Measurements from ENCODE around the gene OR2D3.
A peak's percentile ranks its signal among the peaks of the same experiment; 100 is the strongest.
"Not testable (repeated sequence)": the region's sequence is repeated elsewhere in the genome, so short reads cannot be mapped to it uniquely, and the experiment has no call there.

The OR2D3 gene, protein sequence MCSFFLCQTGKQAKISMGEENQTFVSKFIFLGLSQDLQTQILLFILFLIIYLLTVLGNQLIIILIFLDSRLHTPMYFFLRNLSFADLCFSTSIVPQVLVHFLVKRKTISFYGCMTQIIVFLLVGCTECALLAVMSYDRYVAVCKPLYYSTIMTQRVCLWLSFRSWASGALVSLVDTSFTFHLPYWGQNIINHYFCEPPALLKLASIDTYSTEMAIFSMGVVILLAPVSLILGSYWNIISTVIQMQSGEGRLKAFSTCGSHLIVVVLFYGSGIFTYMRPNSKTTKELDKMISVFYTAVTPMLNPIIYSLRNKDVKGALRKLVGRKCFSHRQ

DNA sequence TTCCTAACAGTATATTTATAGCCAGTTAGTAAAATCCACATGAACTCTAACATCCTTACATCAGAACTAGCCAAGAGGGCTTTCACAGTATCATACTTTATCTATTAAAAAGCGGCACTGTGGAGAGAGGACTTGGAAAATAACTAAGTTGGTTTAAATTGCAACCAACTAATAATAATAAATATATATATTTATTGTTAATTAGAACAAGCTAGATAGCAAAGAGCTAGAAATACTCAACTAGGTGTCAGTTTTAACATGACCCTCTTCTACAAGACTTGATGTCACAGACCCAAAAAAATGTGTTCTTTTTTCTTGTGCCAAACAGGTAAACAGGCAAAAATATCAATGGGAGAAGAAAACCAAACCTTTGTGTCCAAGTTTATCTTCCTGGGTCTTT lies at the start of gene OR2D3:
TSS of gene OR2D3 (plus strand) at position 301 of the 400 bp plus-strand sequence. CDS start at position 301, 0 bp downstream.
- DNase-seq: no peak

DNA sequence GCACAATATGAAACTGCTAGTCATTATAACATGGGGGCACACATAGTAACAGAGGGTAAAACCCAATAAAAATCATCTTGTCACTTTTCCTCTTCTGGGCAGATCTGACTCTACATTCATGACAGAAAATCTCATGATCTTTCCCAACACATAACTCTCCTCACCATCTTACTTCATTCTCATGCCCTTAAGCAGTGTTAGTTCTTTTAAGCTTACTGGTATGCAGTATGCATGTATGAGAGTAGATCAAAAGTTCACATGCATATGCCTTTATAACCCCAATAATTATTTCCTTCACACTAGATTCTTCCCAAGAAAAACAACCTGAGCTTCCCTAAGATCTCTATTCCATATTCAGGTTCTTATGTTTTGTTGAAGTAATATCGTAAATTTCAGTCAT lies 49.5 kb upstream of the OR2D3 start:
- no peak for DNase-seq

DNA sequence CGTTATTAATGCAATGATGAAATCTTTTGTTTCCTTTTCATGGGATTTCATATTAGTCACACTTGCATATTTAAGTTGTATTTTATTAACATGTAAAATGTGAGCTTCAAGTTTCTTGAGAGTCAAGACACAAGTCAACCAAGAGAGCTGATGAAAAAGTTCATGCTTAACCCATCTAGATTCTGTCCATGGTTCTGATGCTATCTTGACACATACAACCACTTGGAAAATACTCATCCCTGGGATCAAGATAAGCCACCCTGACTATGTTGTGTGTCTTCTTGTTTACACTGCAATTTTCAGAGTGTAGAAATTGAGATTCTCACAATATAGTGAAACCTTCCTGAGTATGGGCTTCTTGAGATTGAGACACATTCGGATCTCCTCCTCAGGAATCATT lies 45.0 kb upstream of the OR2D3 start:
- no peak for DNase-seq

DNA sequence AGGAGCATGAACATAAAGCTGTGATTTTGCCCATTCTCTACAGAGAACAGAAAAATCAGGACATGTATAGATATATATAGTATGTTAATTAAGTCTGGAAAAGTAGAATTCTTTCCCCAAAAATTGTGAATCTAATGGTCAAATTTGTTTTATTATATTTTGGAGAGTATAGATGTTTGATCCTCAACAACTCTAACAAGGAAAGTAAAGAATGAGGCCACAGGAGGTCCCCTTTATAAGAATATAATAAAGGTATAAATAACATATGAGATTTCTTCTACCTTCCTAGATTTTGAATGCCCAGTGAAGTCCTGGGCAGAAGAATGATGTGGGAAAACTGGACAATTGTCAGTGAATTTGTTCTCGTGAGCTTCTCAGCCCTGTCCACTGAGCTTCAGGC lies 44.5 kb upstream of the OR2D3 start, which contains the start of gene OR10A4:
TSS of gene OR10A4 (plus strand) at position 301 of the 400 bp plus-strand sequence. CDS start at position 324, 23 bp downstream.
- no peak for DNase-seq

DNA sequence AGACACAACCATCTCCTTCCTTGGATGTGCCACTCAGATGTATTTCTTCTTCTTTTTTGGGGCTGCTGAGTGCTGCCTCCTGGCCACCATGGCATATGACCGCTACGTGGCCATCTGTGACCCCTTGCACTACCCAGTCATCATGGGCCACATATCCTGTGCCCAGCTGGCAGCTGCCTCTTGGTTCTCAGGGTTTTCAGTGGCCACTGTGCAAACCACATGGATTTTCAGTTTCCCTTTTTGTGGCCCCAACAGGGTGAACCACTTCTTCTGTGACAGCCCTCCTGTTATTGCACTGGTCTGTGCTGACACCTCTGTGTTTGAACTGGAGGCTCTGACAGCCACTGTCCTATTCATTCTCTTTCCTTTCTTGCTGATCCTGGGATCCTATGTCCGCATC lies 43.9 kb upstream of the OR2D3 start:
- no peak for DNase-seq

DNA sequence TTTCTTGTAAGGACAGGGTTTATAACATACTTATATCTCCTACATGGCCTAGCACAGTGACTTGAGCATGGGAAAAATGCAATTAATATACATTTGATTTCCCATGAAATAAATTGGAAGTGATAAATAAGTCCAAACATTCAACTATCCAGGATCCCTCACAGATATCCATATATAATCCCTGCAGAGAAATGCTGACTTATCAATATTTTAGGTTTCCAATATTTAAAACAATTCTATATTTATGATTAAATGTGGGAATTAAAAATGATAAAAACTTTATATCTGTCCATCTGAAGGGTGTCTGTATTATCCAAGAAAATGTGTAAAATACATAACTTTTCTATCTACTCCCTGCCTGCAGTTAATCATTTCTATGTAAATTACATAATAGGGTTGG lies 38.1 kb upstream of the OR2D3 start:
- DNase-seq: no peak

DNA sequence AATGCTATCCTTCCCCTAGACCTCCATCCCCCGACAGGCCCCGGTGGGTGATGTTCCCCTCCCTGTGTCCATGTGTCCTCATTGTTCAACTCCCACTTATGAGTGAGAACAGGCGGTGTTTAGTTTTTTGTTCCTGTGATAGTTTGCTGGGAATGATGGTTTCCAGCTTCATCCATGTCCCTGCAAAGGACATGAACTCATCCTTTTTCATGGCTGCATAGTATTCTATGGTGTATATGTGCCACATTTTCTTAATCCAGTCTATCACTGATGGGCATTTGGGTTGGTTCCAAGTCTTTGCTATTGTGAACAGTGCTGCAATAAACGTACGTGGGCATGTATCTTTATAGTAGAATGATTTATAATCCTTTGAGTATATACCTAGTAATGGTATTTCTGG lies 33.1 kb upstream of the OR2D3 start:
- DNase-seq: not testable (repeated sequence)

DNA sequence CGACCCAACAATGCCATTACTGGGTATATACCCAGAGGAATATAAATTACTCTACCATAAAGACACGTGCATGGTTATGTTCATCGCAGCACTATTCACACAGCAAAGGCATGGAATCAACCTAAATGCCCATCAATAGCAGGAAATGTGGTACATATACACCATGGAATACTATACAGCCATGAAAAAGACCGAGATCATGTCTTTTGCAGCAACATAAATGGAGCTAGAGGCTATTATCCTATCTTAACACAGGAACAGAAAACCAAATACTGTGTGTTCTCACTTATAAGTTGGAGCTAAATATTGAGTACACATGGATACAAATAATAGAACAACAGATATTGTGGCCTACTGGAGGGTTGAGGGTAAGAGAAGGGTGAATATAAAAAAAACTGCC lies 32.0 kb upstream of the OR2D3 start:
- DNase-seq: no peak

DNA sequence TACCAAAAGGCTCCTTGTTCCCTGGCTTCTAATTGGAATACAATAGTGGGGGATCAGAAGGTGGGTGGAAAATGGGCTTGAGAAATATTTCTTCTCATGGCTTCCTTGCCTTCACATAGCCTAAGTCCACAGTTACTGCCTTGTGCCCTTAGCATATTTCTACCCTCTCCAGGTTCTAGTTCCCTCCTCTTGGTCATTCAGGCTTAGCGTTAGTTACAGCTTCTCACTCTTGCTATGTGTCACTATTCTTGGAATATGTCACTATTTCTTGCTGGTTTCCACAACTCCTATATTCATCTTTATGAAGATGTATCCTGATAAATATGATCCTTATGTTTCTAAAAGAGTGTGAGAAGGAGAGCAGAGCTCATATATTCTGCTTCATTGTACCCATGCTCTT lies 31.0 kb upstream of the OR2D3 start:
- DNase-seq: no peak

DNA sequence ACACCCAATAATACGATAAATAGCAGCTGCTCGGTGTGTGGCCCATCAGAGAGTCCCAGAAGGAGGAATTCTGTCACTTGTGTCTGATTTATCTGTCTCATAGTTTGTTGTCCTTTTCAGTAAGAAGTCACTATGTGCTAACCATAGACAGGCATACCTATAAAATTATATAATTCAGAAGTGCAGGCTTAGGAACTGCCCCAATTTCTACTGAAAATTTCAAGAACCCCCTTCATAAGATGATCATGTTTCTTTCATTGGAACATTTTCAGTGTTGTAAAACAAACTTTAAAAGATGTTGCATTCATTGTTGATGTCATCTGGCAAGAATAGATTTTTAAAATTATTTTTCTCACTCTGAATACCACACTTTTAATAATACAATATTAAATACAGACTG lies 28.4 kb upstream of the OR2D3 start, which contains the start of gene OR2D2:
TSS of gene OR2D2 (minus strand) at position 101 of the 400 bp plus-strand sequence. CDS start at position 101, 0 bp downstream.
- no peak for DNase-seq

DNA sequence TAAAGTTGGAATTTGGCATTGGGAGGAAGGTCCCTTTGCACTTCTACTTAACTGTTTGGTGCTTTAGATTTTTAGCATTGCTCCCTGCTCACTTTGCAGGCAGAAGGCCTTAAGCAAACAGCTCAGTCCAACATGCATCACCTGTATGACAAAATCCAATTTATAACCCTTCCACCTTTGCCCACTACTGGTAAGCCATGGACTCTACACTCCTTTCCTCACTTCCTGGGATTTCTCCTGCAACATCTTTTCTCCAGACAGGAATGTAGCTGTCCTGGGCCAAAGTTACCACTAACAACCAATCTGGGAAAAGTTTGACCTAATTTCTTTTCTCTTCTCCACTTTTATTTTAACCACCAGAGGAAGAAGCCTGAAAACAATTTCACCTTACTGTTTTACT lies 26.7 kb upstream of the OR2D3 start:
- no peak for DNase-seq

DNA sequence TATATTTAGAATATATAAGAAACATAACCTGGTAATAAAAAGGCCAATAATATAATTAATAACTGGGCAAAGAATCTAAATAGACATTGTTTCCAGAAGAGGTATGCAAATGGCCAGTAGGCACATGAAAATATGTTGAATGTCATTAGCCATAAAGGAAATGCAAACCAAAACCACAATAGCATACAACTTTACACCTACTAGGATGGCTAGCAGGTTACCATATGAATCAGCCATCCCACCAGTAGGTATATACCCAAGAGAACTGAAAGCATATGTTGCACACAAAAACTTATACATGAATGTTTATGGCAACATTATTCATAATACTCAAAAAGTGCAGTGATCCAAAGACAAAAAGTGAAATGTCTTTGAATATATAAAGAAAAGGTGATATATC lies 25.8 kb upstream of the OR2D3 start:
- DNase-seq: peak; percentile 47

DNA sequence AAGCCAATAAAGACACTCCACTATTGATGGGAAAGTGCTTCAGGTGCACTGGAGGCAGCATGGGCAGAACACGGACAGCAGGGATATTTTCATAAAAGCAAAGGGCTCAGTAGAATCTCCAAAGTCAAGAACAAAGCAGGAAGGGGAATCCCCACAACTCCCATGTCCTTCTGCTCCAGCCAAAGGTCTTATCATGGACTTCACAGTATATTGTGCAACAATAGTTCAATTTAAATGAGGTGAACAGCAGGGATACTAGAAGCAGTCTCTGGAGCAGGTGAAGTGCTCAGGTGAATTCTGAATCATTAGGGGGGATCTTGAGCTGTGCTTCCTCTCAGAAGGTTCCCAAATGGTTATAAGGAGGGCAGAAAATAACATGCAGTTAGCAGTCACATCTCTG lies 21.9 kb upstream of the OR2D3 start:
- no peak for DNase-seq

DNA sequence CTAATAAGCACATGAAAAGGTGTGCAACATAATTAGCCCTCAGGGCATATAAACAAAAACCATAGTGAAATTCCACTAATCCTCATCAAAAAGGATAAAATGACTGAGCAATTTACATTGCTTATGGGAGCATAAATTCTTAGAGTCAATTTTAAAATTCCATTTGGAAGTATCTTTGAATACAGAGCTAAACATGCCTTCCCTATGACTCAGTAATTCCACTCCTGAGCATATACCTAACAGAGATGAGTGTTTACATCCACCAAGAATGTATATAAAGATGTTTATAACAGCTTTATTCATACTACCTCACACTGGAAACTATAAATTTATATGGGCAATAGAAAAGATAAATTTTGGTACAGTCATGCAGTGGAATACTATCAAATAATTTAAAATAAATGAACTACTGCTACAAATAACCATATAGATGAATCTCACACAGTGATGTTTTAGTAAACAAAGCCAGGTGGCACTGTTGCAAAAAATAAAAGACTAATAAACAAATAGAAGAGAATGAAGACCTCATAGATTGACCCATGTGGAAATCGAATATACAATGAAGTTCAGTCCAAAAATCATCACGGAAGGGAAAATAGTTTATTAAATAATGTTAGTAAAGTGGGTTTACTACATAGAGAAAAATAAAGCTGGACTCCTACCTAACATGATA lies 20.3 kb upstream of the OR2D3 start:
- no peak for DNase-seq

DNA sequence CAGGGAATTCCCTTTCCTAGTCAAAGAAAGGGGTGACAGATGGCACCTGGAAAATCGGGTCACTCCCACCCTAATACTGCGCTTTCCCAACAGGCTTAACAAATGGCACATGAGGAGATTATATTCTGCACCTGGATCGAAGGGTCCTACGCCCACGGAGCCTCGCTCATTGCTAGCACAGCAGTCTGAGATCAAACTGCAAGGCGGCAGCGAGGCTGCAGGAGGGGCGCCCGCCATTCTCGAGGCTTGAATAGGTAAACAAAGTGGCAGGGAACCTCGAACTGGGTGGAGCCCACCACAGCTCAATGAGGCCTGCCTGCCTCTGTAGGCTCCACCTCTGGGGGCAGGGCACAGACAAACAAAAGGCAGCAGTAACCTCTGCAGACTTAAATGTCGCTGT lies 16.0 kb upstream of the OR2D3 start:
- DNase-seq: not testable (repeated sequence)

DNA sequence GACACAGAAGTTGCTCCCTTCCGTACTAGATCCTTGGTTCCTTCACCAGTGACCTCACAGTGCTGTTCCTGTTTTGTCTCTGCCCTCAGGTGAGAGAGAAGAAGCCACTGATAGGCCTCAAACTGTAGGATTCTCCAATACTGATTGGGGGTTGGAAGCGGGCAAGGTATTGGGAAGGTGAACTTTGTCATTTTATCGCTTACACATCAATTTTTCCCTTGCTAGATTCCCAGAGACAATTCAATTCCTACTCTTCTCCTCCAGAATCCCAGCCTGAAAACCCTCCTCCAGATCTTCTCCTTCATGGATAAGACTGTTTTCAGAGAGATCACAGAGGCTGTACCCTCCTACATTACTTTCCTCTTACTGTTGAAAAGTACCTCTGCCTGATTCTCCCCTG lies 9.4 kb upstream of the OR2D3 start:
- no peak for DNase-seq

DNA sequence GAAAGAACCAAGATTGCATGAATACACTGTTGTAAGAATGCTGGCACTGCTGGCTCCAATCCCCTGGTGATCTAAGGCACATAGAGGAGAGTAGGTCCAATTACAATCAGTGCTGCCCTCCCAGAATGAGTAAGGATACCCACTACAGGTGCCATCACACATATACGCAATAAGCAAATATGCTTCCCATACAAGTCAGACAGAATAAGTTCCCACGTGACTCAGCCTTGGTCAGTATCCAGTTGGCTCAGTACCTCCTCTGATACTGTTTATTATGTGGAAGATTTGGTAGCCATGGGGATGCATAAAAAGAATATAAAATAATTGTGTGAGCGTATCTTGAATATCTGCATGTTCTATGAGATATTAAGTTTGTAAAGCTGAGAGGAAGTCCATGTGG lies 8.9 kb upstream of the OR2D3 start:
- no peak for DNase-seq

DNA sequence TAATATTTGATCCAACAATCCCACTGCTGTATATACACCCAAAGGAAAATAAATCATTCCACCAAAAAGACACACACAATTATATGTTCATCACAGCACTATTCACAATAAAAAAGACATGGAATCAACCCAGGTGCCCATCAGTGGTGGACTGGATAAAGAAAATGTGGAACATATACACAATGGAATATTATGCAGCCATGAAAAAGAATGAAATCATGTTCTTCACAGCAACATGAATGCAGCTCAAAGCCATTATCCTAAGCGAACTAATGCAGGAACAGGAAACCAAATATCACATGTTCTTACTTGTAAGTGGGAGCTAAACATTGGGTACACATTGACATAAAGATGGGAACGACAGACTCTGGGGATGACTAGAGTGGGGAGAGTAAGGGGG lies 1.1 kb upstream of the OR2D3 start:
- no peak for DNase-seq

DNA sequence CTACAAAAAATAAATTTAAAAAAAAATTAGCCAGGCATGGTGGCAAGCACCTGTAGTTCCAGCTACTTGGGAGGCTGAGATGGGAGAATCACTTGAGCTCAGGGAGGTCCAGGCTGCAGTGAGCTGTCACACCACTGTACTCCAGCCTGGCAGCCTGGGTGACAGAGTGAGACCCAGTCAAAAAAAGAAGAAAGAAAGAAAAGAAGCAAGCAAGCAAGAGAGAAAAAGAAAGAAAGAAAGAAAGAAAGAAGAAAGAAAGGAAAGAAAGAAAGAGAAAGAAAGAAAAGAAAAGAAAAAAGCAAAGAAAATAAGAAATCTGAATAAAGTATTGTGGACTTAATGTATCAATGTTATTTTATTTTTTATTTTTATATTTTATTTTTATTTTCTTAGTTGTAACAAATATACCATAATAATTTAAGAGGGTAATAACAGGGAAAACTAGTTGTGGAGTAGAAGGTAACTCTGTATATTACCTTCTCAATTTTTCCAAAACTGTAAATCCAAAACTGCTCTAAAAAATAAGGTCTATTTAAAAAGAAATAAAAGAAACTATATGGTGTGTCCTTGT lies 4.3 kb downstream of the OR2D3 start:
- DNase-seq: no peak

DNA sequence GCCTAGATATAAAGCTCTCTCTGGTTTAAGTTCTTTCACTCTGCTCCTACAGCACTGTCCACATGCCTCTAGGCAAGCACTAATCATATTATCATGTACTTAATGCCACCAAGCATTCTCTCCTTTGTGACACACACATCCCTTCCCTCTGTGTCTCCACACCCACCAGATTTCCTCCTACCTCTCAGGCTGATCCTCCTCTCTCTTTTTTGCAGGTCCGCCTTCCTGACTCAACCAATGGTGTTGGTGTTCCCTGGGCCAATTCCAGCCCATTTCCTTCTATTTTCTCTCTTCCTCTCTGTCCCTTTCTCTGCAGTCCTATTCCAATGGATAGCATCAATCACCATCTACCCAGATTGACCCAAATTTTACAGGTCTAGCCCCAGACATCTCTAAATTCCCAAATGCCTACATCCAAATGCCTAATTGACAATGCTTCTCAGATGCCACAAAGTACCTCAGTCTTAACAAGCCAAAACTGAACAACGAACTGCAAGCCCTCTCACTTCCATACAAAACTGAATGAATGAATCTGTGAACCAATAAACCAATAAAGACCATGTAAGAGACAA lies 4.9 kb downstream of the OR2D3 start:
- DNase-seq: no peak

DNA sequence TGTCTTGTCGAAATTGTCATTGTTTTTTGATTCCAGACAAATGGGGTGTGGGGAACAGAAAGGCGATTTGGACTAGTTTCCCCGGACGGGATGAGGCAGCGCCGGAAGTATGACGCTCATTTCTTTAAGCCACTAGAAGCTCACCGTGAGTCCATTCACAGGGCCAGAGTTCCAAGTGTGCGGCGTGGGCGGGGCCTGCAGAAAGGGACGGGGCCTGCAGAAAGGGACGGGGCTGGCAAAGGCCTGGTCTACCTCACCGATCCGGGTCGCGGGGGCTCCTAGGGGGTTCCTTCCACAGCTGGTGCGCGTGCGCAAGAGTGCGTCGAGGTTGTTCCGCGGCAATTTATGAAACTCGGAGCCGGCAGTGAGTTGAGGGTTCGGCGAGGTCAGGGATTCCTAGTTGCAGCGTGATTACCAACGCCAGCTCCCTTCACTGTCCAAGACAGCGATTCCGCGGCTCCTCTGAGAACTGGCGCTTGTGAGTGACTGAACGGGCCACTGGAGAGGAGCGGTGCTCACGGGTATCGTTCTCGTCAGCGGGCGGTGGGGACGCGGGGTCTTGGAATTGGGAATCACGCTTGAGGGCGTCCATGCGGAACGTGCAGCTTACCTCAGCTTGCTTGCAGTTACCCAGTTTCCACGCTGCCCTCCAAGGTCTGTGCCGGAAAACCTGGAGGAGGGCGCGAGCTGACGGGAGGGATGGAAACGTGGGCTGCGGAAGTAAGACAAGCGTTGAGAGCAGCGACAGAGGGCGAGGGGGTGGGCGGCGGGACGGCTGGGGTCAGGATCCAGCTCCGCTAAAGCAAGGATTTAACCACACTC lies 5.6 kb downstream of the OR2D3 start, which contains the start of gene ZNF215:
TSS of gene ZNF215 (plus strand) at position 219 of the 822 bp plus-strand sequence. CDS start 5,847 bp downstream, outside the sequence.
- DNase-seq: peak; percentile 74

DNA sequence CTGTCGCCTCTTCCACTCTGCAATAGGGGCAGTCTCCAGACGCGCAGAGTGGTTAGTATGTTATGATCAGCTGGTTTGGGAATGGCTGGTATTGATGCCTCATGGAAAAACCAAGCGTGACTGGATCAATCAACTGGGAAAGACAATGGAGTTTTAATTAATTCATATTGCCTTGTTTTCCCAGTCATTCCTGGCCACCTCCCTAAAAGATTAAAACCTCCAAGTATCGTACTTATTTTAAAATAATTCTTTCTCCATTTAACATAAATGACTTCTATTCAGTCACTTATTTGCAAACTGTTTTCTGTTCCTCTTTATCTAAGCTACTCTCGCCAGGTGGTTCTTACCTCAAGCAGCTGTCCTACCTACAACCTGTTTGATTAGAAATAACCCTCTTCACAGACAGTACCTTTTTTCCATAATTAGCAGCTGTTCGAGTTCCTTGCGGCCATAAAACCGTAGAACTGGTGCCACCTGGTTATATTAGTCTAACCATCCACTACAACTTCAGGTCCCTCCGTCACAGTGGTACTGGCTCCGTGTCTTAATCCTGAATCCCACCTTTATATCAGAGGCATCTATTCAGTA lies 6.3 kb downstream of the OR2D3 start:
- no peak for DNase-seq

All from activated CD4-positive, alpha-beta T cell treated with anti-CD3 and anti-CD28 coated beads, Interleukin-10, Interleukin-2, amounts not matched to agents 100 ng/mL and 50 ng/mL, durations not matched to agents 16 hours and 8 hours (primary cell).